ENCODE results near the gene TMEM53.

The TMEM53 gene

GRCh38 chr1:44681905-44682882, 7.9 kb upstream of the TMEM53 start:
- TF ChIP-seq CTCF (conservative IDR thresholded peaks at IDR 0.05; ENCODE audit: low read depth, low read length): no peak
- Histone ChIP-seq H3K27me3 (ENCODE audit: insufficient read depth, low read depth) (no peaks in the 10 kb centered on the region), H3K4me2 (no peak overlapping the region), H3K4me3 (IDR thresholded peaks at IDR 0.05; ENCODE audit: insufficient read depth, low read depth, low read length) (no peak overlapping the region), H2AFZ (ENCODE audit: low read depth) (no peak overlapping the region), H3K36me3 (ENCODE audit: insufficient read depth) (no peaks in the 10 kb centered on the region), H3K79me2 (ENCODE audit: insufficient read depth, low read depth) (no peaks in the 10 kb centered on the region), H3K27ac (no peak overlapping the region), H3K9ac (no peak overlapping the region), H4K20me1 (ENCODE audit: insufficient read depth) (no peaks in the 10 kb centered on the region), H3K4me1 (ENCODE audit: low read depth, poor library complexity, severe bottlenecking) (peaks cover 3% of the 10 kb centered on the region)

- peaks cover 25% of the 10 kb centered on the region for H3K4me1 ChIP-seq (ENCODE audit: low read depth, poor library complexity, severe bottlenecking)
- H3K27me3 ChIP-seq (ENCODE audit: insufficient read depth, low read depth): no peaks in the 10 kb centered on the region
- H3K36me3 ChIP-seq (ENCODE audit: insufficient read depth): no peaks in the 10 kb centered on the region
- no peak for TF ChIP-seq CTCF (conservative IDR thresholded peaks at IDR 0.05; ENCODE audit: low read depth, low read length)
- H3K79me2 ChIP-seq (ENCODE audit: insufficient read depth, low read depth): no peaks in the 10 kb centered on the region
- H3K9ac ChIP-seq: no peak overlapping the region
- H4K20me1 ChIP-seq (ENCODE audit: insufficient read depth): no peaks in the 10 kb centered on the region
- H3K4me2 ChIP-seq: no peak overlapping the region
- no peak overlapping the region for H3K27ac ChIP-seq
- no peak overlapping the region for H3K4me3 ChIP-seq (IDR thresholded peaks at IDR 0.05; ENCODE audit: insufficient read depth, low read depth, low read length)
- no peak overlapping the region for H2AFZ ChIP-seq (ENCODE audit: low read depth)
Observed at GRCh38 chr1:44679468-44679867, 5.2 kb upstream of the TMEM53 start.

GRCh38 chr1:44678626-44679025, 4.3 kb upstream of the TMEM53 start:
- peaks cover 25% of the 10 kb centered on the region for H3K4me1 ChIP-seq (ENCODE audit: low read depth, poor library complexity, severe bottlenecking)
- H2AFZ ChIP-seq (ENCODE audit: low read depth): no peak overlapping the region
- H3K9ac ChIP-seq: no peak overlapping the region
- H3K4me2 ChIP-seq: no peak overlapping the region
- H3K79me2 ChIP-seq (ENCODE audit: insufficient read depth, low read depth): no peaks in the 10 kb centered on the region
- H3K4me3 ChIP-seq (IDR thresholded peaks at IDR 0.05; ENCODE audit: insufficient read depth, low read depth, low read length): no peak overlapping the region
- H4K20me1 ChIP-seq (ENCODE audit: insufficient read depth): no peaks in the 10 kb centered on the region
- no peaks in the 10 kb centered on the region for H3K36me3 ChIP-seq (ENCODE audit: insufficient read depth)
- H3K27ac ChIP-seq: no peak overlapping the region
- TF ChIP-seq CTCF (conservative IDR thresholded peaks at IDR 0.05; ENCODE audit: low read depth, low read length): no peak
- no peaks in the 10 kb centered on the region for H3K27me3 ChIP-seq (ENCODE audit: insufficient read depth, low read depth)

GRCh38 chr1:44678120-44678519, 3.8 kb upstream of the TMEM53 start:
- Histone ChIP-seq H3K9ac (no peak overlapping the region), H3K4me2 (no peak overlapping the region), H3K4me3 (IDR thresholded peaks at IDR 0.05; ENCODE audit: insufficient read depth, low read depth, low read length) (no peak overlapping the region), H4K20me1 (ENCODE audit: insufficient read depth) (no peaks in the 10 kb centered on the region), H3K79me2 (ENCODE audit: insufficient read depth, low read depth) (no peaks in the 10 kb centered on the region), H3K27ac (no peak overlapping the region), H3K4me1 (ENCODE audit: low read depth, poor library complexity, severe bottlenecking) (peaks cover 25% of the 10 kb centered on the region), H3K27me3 (ENCODE audit: insufficient read depth, low read depth) (no peaks in the 10 kb centered on the region), H2AFZ (ENCODE audit: low read depth) (no peak overlapping the region), H3K36me3 (ENCODE audit: insufficient read depth) (no peaks in the 10 kb centered on the region)
- no peak for TF ChIP-seq CTCF (conservative IDR thresholded peaks at IDR 0.05; ENCODE audit: low read depth, low read length)

Data from KMS-11 (cell line).